Loucy (cell line): ENCODE results near the gene CYP2W1.

Experiments used
- EZH2phosphoT487 ChIP-seq: fragments of 200-600 bp; IDR thresholded peaks from 2 replicates; pipeline ENCODE4 v1.6.1; 2018; ENCODE audit warnings: antibody characterized with exemption, mild to moderate bottlenecking, moderate library complexity, borderline replicate concordance
- TF ChIP-seq, protein P1 (sequence below): fragments of 200-600 bp; sonication (generic); conservative IDR thresholded peaks from 2 replicates; pipeline ENCODE4 v1.5.1; 2014; ENCODE audit warnings: mild to moderate bottlenecking, antibody characterized with exemption, low read length

DNA sequence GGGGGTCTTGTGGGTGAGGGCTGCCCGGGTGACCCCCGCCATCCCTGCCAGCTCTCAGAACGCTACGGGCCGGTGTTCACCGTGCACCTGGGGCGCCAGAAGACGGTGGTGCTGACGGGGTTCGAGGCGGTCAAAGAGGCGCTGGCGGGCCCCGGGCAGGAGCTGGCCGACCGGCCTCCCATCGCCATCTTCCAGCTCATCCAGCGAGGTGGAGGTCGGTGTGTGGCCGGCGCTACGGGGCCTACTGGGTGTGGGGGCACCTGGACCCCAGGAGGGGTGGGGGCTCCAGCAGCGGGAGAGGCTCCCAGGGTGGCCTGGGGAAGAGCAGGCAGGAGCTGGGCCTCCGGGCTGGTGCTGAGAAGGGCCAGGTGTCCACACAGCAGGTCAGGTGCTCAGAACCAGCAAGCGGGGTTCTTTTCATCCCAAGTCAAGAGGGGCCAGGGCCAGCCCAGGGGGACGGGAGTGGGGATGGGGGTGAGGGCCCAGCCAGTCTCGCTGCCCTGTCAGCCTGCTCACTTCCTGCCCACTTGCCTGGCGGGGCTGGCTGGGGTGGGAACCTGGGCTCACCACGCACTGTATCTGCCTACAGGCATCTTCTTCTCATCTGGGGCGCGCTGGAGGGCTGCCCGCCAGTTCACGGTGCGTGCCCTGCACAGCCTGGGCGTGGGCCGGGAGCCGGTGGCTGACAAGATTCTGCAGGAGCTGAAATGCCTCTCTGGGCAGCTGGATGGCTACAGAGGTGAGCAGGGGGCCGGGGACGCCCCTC lies 1.6 kb downstream of the CYP2W1 start:
- TF ChIP-seq, protein P1, sequence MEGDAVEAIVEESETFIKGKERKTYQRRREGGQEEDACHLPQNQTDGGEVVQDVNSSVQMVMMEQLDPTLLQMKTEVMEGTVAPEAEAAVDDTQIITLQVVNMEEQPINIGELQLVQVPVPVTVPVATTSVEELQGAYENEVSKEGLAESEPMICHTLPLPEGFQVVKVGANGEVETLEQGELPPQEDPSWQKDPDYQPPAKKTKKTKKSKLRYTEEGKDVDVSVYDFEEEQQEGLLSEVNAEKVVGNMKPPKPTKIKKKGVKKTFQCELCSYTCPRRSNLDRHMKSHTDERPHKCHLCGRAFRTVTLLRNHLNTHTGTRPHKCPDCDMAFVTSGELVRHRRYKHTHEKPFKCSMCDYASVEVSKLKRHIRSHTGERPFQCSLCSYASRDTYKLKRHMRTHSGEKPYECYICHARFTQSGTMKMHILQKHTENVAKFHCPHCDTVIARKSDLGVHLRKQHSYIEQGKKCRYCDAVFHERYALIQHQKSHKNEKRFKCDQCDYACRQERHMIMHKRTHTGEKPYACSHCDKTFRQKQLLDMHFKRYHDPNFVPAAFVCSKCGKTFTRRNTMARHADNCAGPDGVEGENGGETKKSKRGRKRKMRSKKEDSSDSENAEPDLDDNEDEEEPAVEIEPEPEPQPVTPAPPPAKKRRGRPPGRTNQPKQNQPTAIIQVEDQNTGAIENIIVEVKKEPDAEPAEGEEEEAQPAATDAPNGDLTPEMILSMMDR: no peak
- no peak for TF ChIP-seq EZH2phosphoT487
